MM.1S (cell line): ENCODE measurements around the gene CDH4.

Experiments
- EZH2 ChIP-seq: fragments of 300-600 bp; sonication (generic); optimal IDR thresholded peaks from 2 replicates; pipeline ENCODE3; 2017; ENCODE audit warnings: low read depth, mild to moderate bottlenecking, antibody characterized with exemption, low read length, mixed read lengths
- EZH2phosphoT487 ChIP-seq: fragments of 300-600 bp; sonication (generic); IDR thresholded peaks from 2 replicates; pipeline ENCODE4 v1.6.1; 2018; ENCODE audit warnings: antibody characterized with exemption, low read length
- TF ChIP-seq, protein P1 (sequence below): fragments of 300-600 bp; sonication (generic); IDR thresholded peaks from 2 replicates; pipeline ENCODE4 v1.5.1; 2016; ENCODE audit warnings: antibody characterized with exemption, low read length, mixed read lengths

DNA sequence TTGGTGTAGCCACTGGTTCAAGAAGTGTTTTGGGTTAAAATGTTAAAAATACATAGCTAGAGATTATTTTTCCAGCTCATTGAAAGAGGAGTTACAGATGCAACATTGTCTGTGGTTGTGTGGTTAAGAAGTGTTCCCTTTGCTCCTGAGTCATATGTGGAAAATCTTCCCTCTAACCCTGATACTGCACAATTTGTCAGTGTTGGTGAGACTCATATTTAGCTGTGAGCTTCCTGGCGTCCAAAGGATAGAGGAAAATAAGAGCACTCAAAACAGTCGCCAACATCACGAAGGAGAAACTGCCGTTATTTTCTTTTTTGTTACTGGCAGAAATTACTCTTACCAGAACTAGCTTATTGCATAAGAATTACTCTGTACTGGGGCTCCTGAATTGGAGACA is 250.4 kb downstream of the CDH4 start:
- TF ChIP-seq, protein P1, sequence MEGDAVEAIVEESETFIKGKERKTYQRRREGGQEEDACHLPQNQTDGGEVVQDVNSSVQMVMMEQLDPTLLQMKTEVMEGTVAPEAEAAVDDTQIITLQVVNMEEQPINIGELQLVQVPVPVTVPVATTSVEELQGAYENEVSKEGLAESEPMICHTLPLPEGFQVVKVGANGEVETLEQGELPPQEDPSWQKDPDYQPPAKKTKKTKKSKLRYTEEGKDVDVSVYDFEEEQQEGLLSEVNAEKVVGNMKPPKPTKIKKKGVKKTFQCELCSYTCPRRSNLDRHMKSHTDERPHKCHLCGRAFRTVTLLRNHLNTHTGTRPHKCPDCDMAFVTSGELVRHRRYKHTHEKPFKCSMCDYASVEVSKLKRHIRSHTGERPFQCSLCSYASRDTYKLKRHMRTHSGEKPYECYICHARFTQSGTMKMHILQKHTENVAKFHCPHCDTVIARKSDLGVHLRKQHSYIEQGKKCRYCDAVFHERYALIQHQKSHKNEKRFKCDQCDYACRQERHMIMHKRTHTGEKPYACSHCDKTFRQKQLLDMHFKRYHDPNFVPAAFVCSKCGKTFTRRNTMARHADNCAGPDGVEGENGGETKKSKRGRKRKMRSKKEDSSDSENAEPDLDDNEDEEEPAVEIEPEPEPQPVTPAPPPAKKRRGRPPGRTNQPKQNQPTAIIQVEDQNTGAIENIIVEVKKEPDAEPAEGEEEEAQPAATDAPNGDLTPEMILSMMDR, result no peak
- TF ChIP-seq EZH2 (no peak), EZH2phosphoT487 (no peak)
